Endothelial cell of umbilical vein (primary cell): ENCODE data around the gene PITPNB. TPM values are rescaled to one million over a fixed set of nuclear protein-coding genes. Genes with fewer than 3 reads are reported as not detected.

Source experiments
- BruUV-seq: library from RNA; stranded (reverse); fragments of 400-500 nt; replicated peaks from 2 replicates; lab custom pipeline; 2021; lab: Mats Ljungman, UMichigan
- CTCF ChIA-PET: fragments of 300-600, 350-600 bp; sonication (Branson Sonifier 250); formaldehyde crosslinking; loops from one replicate; lab custom pipeline; 2021; ENCODE audit warnings: antibody characterized with exemption, inconsistent platforms; lab: Charles Lee
- POLR2A ChIA-PET: fragments of 300-600, 350-600 bp; sonication (Branson Sonifier 250); formaldehyde crosslinking; loops from one replicate; lab custom pipeline; 2021; ENCODE audit warnings: antibody characterized with exemption, inconsistent platforms; lab: Charles Lee
- DNase-seq: peaks from one replicate; pipeline ENCODE4 v3.0.0-alpha.2; 2011; ENCODE audit warnings: low read depth, low spot score
- FAIRE-seq: peaks from 2 replicates; lab custom pipeline; 2011; peaks lifted over from hg19 to GRCh38; lab: Jason Lieb, UNC
- H2AFZ ChIP-seq: 2 replicates; pipeline ENCODE4 v1.6.0; 2012; ENCODE audit warnings: low read depth, low read length, control low read depth, inconsistent platforms
- H3K27ac ChIP-seq: 2 replicates; pipeline ENCODE4 v1.5.1; 2011; ENCODE audit warnings: low read depth, mild to moderate bottlenecking, control low read depth, low read length, moderate library complexity; ENCODE audit not compliant: insufficient read depth
- H3K27me3 ChIP-seq, 2 experiments: 2 replicates each; pipeline versions ENCODE4 v1.6.0 to v1.6.1; 2011; ENCODE audit warnings: low read length in 2 of 2, mixed read lengths in 1 of 2; ENCODE audit not compliant: control insufficient read depth in 2 of 2, insufficient read depth in 2 of 2
- H3K36me3 ChIP-seq, 2 experiments: 2 replicates in 1 of 2; 3 replicates in 1 of 2; pipeline ENCODE4 v1.5.1; 2011; ENCODE audit warnings: low read length in 2 of 2, mild to moderate bottlenecking in 1 of 2, moderate library complexity in 1 of 2; ENCODE audit not compliant: control insufficient read depth in 2 of 2, insufficient read depth in 2 of 2; ENCODE audit errors: extremely low read depth in 1 of 2
- H3K4me1 ChIP-seq: 3 replicates; pipeline ENCODE4 v1.5.1; 2011; ENCODE audit warnings: mild to moderate bottlenecking, low read length; ENCODE audit not compliant: control insufficient read depth, insufficient read depth; ENCODE audit errors: extremely low read depth
- H3K4me2 ChIP-seq: 2 replicates; pipeline ENCODE4 v1.6.1; 2011; ENCODE audit warnings: low read length, control low read depth, mixed read lengths; ENCODE audit not compliant: insufficient read depth
- H3K4me3 ChIP-seq, 3 experiments: fragments of 200-600 bp in 1 of 3; sonication (generic), shearing (Covaris generic) in 1 of 3; replicated peaks in 1 of 3; 2 replicates each; pipeline ENCODE4 v1.5.1; 2011 to 2016; ENCODE audit warnings: control low read depth in 3 of 3, low read length in 3 of 3, mild to moderate bottlenecking in 2 of 3, inconsistent platforms in 1 of 3, low read depth in 1 of 3, moderate library complexity in 1 of 3; ENCODE audit not compliant: insufficient read depth in 1 of 3
- H3K79me2 ChIP-seq: 2 replicates; pipeline ENCODE4 v1.6.0; 2012; ENCODE audit warnings: low read length, inconsistent platforms; ENCODE audit not compliant: control insufficient read depth, insufficient read depth
- H3K9ac ChIP-seq: replicated peaks from 2 replicates; pipeline ENCODE3; 2011; ENCODE audit warnings: low read length, control low read depth; ENCODE audit not compliant: insufficient read depth; ENCODE audit errors: extremely low read depth
- H3K9me1 ChIP-seq: replicated peaks from 3 replicates; pipeline ENCODE4 v1.6.0; 2011; ENCODE audit warnings: mild to moderate bottlenecking, low read length; ENCODE audit not compliant: control insufficient read depth, insufficient read depth; ENCODE audit errors: extremely low read depth
- H3K9me3 ChIP-seq: replicated peaks from 2 replicates; pipeline ENCODE4 v1.5.1; 2012; ENCODE audit warnings: low read length, inconsistent platforms; ENCODE audit not compliant: control insufficient read depth, insufficient read depth
- H4K20me1 ChIP-seq: replicated peaks from 2 replicates; pipeline ENCODE3; 2011; ENCODE audit warnings: mild to moderate bottlenecking, low read length; ENCODE audit not compliant: control insufficient read depth, insufficient read depth; ENCODE audit errors: extremely low read depth
- CTCF ChIP-seq, 2 donors: IDR thresholded peaks; 1 replicate in 1 of 2; 2 replicates in 1 of 2; pipeline ENCODE4 v1.5.1; 2011; ENCODE audit warnings: low read length in 2 of 2, mild to moderate bottlenecking in 2 of 2, moderate library complexity in 2 of 2, control low read depth in 1 of 2, inconsistent platforms in 1 of 2, low read depth in 1 of 2; ENCODE audit not compliant: insufficient read depth in 1 of 2; ENCODE audit errors: extremely low read depth in 1 of 2
- EZH2 ChIP-seq: IDR thresholded peaks from 2 replicates; pipeline ENCODE4 v1.6.1; 2012; ENCODE audit warnings: borderline replicate concordance, low read depth, mild to moderate bottlenecking, moderate library complexity, low read length, inconsistent platforms; ENCODE audit not compliant: severe bottlenecking
- FOS ChIP-seq: IDR thresholded peaks from 2 replicates; pipeline ENCODE4 v1.6.1; 2011; ENCODE audit warnings: mild to moderate bottlenecking, low read length, moderate library complexity, borderline replicate concordance; ENCODE audit not compliant: insufficient read depth
- GATA2 ChIP-seq: IDR thresholded peaks from 2 replicates; pipeline ENCODE4 v1.7.0; 2011; ENCODE audit warnings: low read depth, mild to moderate bottlenecking, moderate library complexity, mixed read lengths, low read length; ENCODE audit not compliant: insufficient read length, insufficient read depth
- JUN ChIP-seq: IDR thresholded peaks from 2 replicates; pipeline ENCODE4 v1.6.1; 2011; ENCODE audit warnings: borderline replicate concordance, low read depth; ENCODE audit not compliant: insufficient read length, insufficient read depth
- MAX ChIP-seq: IDR thresholded peaks from 2 replicates; pipeline ENCODE4 v1.6.1; 2011; ENCODE audit not compliant: insufficient read depth, insufficient read length
- MYC ChIP-seq: IDR thresholded peaks from one replicate; pipeline ENCODE4 v1.6.1; 2011; ENCODE audit warnings: mild to moderate bottlenecking, low read depth, low read length
- POLR2A ChIP-seq: IDR thresholded peaks from 2 replicates; pipeline ENCODE4 v1.6.1; 2012; ENCODE audit warnings: low read depth, mild to moderate bottlenecking, control low read depth, low read length
- POLR2AphosphoS5 ChIP-seq: IDR thresholded peaks from 2 replicates; pipeline ENCODE4 v1.6.1; 2012; ENCODE audit warnings: low read depth, mild to moderate bottlenecking, control low read depth, low read length, moderate library complexity; ENCODE audit not compliant: insufficient read depth
- dilution Hi-C: fragments of 300-500 bp; cut with MboI; formaldehyde crosslinking; loops from one replicate; pipeline ENCODE4 v1.15.0; 2019; ENCODE audit warnings: low sequenced_read_pairs; ENCODE audit not compliant: extremely low pct_ligation_motif_present
- intact Hi-C: fragments of 100-400 bp; cut with micrococcal nuclease; formaldehyde crosslinking; loops from one replicate; pipeline ENCODE4 v1.10.0; 2022
- polyA plus RNA-seq, 4 experiments: library from polyadenylated mRNA; depleted of rRNA in 3 of 4; stranded (reverse) in 3 of 4; unstranded in 1 of 4; fragments of >200 nt; gene quantifications; 2 replicates each; pipeline versions ENCODE4 v1.2.1 to v1.2.3, GENCODE V29; 2011 to 2012; ENCODE audit warnings: missing spikeins in 1 of 4
- total RNA-seq: library from RNA; stranded (reverse); gene quantifications from 2 replicates; pipeline ENCODE4 v1.2.3, GENCODE V29; 2021

PITPNB gene
- total and polyA plus RNA-seq, 2 donors (not counting 3 experiments of a cell fraction or from before 2014, with no cell fraction given): 29.7 to 108 TPM

GRCh38 chr22:27919942-27920755 is 1.1 kb upstream of the PITPNB start:
- ChIA-PET CTCF (interaction anchor here (0.7 to 1.9 kb wide), 8 partner anchors 16 to 89 kb away, joined by 3 to 15 read pairs (median 6); no protein-coding TSS in a partner anchor), POLR2A (no interaction called here)
- peak overlapping the region; percentile 98 for H3K9ac ChIP-seq
- dilution Hi-C loops: no loop called here
- peak; percentile 72 for FAIRE-seq
- H3K4me3 ChIP-seq: peak overlapping the region; percentile 77 to 100 (median 88)
- no peak for TF ChIP-seq MYC
- TF ChIP-seq POLR2A: peak; percentile 17
- TF ChIP-seq GATA2: no peak
- TF ChIP-seq CTCF (IDR thresholded peaks at IDR 0.05; ENCODE audit: extremely low read depth in 1 of 2, insufficient read depth in 1 of 2, low read depth in 1 of 2, low read length in 2 of 2): no peak
- TF ChIP-seq FOS: peak; percentile 34
- no peak for TF ChIP-seq MAX
- no peak for TF ChIP-seq EZH2
- TF ChIP-seq JUN: no peak
- TF ChIP-seq POLR2AphosphoS5: no peak
- no peaks in the 10 kb centered on the region for H3K9me1 ChIP-seq
- peak overlapping the region; percentile 95 for H3K4me2 ChIP-seq
- intact Hi-C loops: loop anchor here (1.0 kb wide), 2 partner anchors 34 to 89 kb away; no protein-coding TSS in a partner anchor
- BruUV-seq: no TSS peak
- H3K27me3 ChIP-seq: no peaks in the 10 kb centered on the region
- peaks cover 9% of the 10 kb centered on the region for H4K20me1 ChIP-seq
- DNase-seq: peak; percentile 78
- H3K79me2 ChIP-seq: peaks cover 70% of the 10 kb centered on the region
- H3K4me1 ChIP-seq: peaks cover 37% of the 10 kb centered on the region
- peak overlapping the region; percentile 87 for H2AFZ ChIP-seq
- peak overlapping the region; percentile 98 for H3K27ac ChIP-seq
- no peaks in the 10 kb centered on the region for H3K9me3 ChIP-seq
- H3K36me3 ChIP-seq: peaks cover 0 to 2% of the 10 kb centered on the region in 2 experiments
